GM18867 (cell line): ENCODE results near the gene PHF24.
"Not testable (repeated sequence)": the region's sequence is repeated elsewhere in the genome, so short reads cannot be mapped to it uniquely, and the experiment has no call there.

Source experiments
- ATAC-seq: cut with Tn5 transposase; IDR thresholded peaks from one replicate; pipeline ENCODE4 v1.9.1; 2021; ENCODE audit warnings: mild to moderate bottlenecking, moderate library complexity; ENCODE audit not compliant: unreplicated experiment

PHF24 gene

GRCh38 chr9:34957492-34958410 lies at the start of gene PHF24:
PHF24 (plus strand) TSS chr9:34958285; CDS start chr9:34971299, 13,014 bp downstream.
- ATAC-seq, result no peak

GRCh38 chr9:34927061-34927460 lies 31.0 kb upstream of the PHF24 start:
- ATAC-seq, result no peak

- no peak for ATAC-seq
These were observed 29.2 kb upstream of the PHF24 start for GRCh38 chr9:34928921-34929320.

GRCh38 chr9:34929506-34930102 lies 28.5 kb upstream of the PHF24 start:
- no peak for ATAC-seq

GRCh38 chr9:34939989-34940388 lies 18.1 kb upstream of the PHF24 start:
- not testable (repeated sequence) for ATAC-seq

- ATAC-seq, result no peak
These were observed 9.6 kb upstream of the PHF24 start for GRCh38 chr9:34948451-34948850.

- ATAC-seq, result no peak
These were observed 3.9 kb upstream of the PHF24 start for GRCh38 chr9:34954225-34954624.

- not testable (repeated sequence) for ATAC-seq
These were observed 2.0 kb upstream of the PHF24 start for GRCh38 chr9:34956066-34956465.

GRCh38 chr9:34956648-34957047 lies 1.4 kb upstream of the PHF24 start:
- ATAC-seq, result peak; percentile 62

GRCh38 chr9:34958411-34958982 lies 412 bp downstream of the PHF24 start:
- ATAC-seq, result no peak

GRCh38 chr9:34959461-34959860 lies 1.4 kb downstream of the PHF24 start:
- ATAC-seq, result no peak

GRCh38 chr9:34961574-34962490 lies 3.7 kb downstream of the PHF24 start:
- ATAC-seq, result no peak

GRCh38 chr9:34962546-34962945 lies 4.5 kb downstream of the PHF24 start:
- no peak for ATAC-seq

GRCh38 chr9:34963552-34963951 lies 5.5 kb downstream of the PHF24 start:
- no peak for ATAC-seq

- ATAC-seq, result no peak
These were observed 6.4 kb downstream of the PHF24 start for GRCh38 chr9:34964458-34964857.

GRCh38 chr9:34971146-34971811 lies 13.2 kb downstream of the PHF24 start:
- ATAC-seq, result no peak

- no peak for ATAC-seq
These were observed 16.6 kb downstream of the PHF24 start for GRCh38 chr9:34974664-34975063.

GRCh38 chr9:34976441-34976840 lies 18.4 kb downstream of the PHF24 start:
- ATAC-seq, result no peak

GRCh38 chr9:34976992-34977391 lies 18.9 kb downstream of the PHF24 start:
- no peak for ATAC-seq

GRCh38 chr9:34980181-34980761 lies 22.2 kb downstream of the PHF24 start:
- ATAC-seq, result no peak
